OCI-LY7 (cell line): ENCODE data around the gene CTDNEP1. TPM values are rescaled to one million over a fixed set of nuclear protein-coding genes. Genes with fewer than 3 reads are reported as not detected.

Source experiments
- BruUV-seq: library from RNA; stranded (reverse); fragments of 400-500 nt; replicated peaks from 2 replicates; lab custom pipeline; 2021; lab: Mats Ljungman, UMichigan
- CTCF ChIA-PET: fragments of 300-600 bp; sonication (Branson Sonifier 250); formaldehyde crosslinking; loops from one replicate; lab custom pipeline; 2022; ENCODE audit warnings: antibody characterized with exemption; ENCODE audit not compliant: unreplicated experiment; lab: Charles Lee
- POLR2A ChIA-PET: fragments of 300-600 bp; sonication (Branson Sonifier 250); formaldehyde crosslinking; loops from one replicate; lab custom pipeline; 2022; ENCODE audit warnings: antibody characterized with exemption; lab: Charles Lee
- DNase-seq: peaks from one replicate; pipeline ENCODE4 v3.0.0-alpha.2; 2015; ENCODE audit warnings: low spot score
- H2AFZ ChIP-seq: fragments of 200-600 bp; sonication (generic), shearing (Covaris generic); 2 replicates; pipeline ENCODE4 v1.6.1; 2014; ENCODE audit warnings: mild to moderate bottlenecking, antibody characterized with exemption, low read length, moderate library complexity
- H3K27ac ChIP-seq: fragments of 200-600 bp; sonication (generic); 2 replicates; pipeline ENCODE4 v1.5.1; 2014; ENCODE audit warnings: mixed run types, low read depth, mild to moderate bottlenecking, moderate library complexity, low read length, inconsistent platforms; ENCODE audit not compliant: poor library complexity, severe bottlenecking
- H3K36me3 ChIP-seq: fragments of 200-600 bp; sonication (generic); 2 replicates; pipeline ENCODE4 v1.6.1; 2014; ENCODE audit warnings: mild to moderate bottlenecking, antibody characterized with exemption, low read length, moderate library complexity, mixed read lengths; ENCODE audit not compliant: insufficient read depth
- H3K4me1 ChIP-seq: fragments of 200-600 bp; sonication (generic); 2 replicates; pipeline ENCODE4 v1.5.1; 2014; ENCODE audit warnings: mild to moderate bottlenecking, low read length; ENCODE audit not compliant: insufficient read depth, poor library complexity, severe bottlenecking
- H3K4me2 ChIP-seq: fragments of 200-600 bp; sonication (generic); 2 replicates; pipeline ENCODE4 v1.6.1; 2014; ENCODE audit warnings: mild to moderate bottlenecking, low read length
- H3K4me3 ChIP-seq: fragments of 200-600 bp; sonication (generic); 2 replicates; pipeline ENCODE4 v1.5.1; 2014; ENCODE audit warnings: mild to moderate bottlenecking, low read depth, low read length; ENCODE audit not compliant: poor library complexity, severe bottlenecking
- H3K79me2 ChIP-seq: fragments of 200-600 bp; sonication (generic); 2 replicates; pipeline ENCODE4 v1.6.1; 2016; ENCODE audit warnings: low read depth, mild to moderate bottlenecking, low read length, moderate library complexity, mixed read lengths; ENCODE audit not compliant: insufficient read depth
- H3K9me2 ChIP-seq: fragments of 200-600 bp; sonication (generic); 2 replicates; pipeline ENCODE4 v1.6.1; 2016; ENCODE audit warnings: mild to moderate bottlenecking, low read length, mixed read lengths; ENCODE audit not compliant: insufficient read depth
- H3K9me3 ChIP-seq: fragments of 200-600 bp; sonication (generic); 2 replicates; pipeline ENCODE4 v1.6.1; 2014; ENCODE audit warnings: mild to moderate bottlenecking, mixed run types, low read length, mixed read lengths
- H4K20me1 ChIP-seq: fragments of 200-600 bp; sonication (generic); 2 replicates; pipeline ENCODE4 v1.6.1; 2014; ENCODE audit warnings: mild to moderate bottlenecking, antibody characterized with exemption, low read length, moderate library complexity, mixed read lengths; ENCODE audit not compliant: insufficient read depth
- EZH2phosphoT487 ChIP-seq: fragments of 200-600 bp; sonication (generic); IDR thresholded peaks from 2 replicates; pipeline ENCODE4 v1.6.1; 2018; ENCODE audit warnings: low read depth, borderline replicate concordance, mild to moderate bottlenecking, mixed run types, antibody characterized with exemption, low read length, moderate library complexity, mixed read lengths
- intact Hi-C: fragments of 100-400 bp; cut with micrococcal nuclease; formaldehyde crosslinking; loops from one replicate; pipeline ENCODE4 v1.10.0; 2022; ENCODE audit not compliant: unreplicated experiment
- total RNA-seq, 2 experiments: library from RNA; depleted of rRNA in 1 of 2; stranded (reverse); fragments of >200 nt in 1 of 2; shearing (Covaris generic) in 1 of 2; gene quantifications; 2 replicates each; pipeline ENCODE4 v1.2.3, GENCODE V29; 2014 to 2022
- TF ChIP-seq, protein P1 (sequence below): fragments of 200-600 bp; sonication (generic); conservative IDR thresholded peaks from 2 replicates; pipeline ENCODE4 v1.5.1; 2014; ENCODE audit warnings: mild to moderate bottlenecking, antibody characterized with exemption, low read length, moderate library complexity, mixed read lengths

The CTDNEP1 gene
- total RNA-seq, 2 experiments from 2014 or later, result 52.1 to 173 TPM

- H3K27ac ChIP-seq, result no peak overlapping the region
- H4K20me1 ChIP-seq, result no peaks in the 10 kb centered on the region
- H3K4me1 ChIP-seq, result peaks cover 17% of the 10 kb centered on the region
- no peak for DNase-seq
- H3K36me3 ChIP-seq, result peaks cover 9% of the 10 kb centered on the region
- intact Hi-C loops, result no loop called here
- TF ChIP-seq, protein P1, sequence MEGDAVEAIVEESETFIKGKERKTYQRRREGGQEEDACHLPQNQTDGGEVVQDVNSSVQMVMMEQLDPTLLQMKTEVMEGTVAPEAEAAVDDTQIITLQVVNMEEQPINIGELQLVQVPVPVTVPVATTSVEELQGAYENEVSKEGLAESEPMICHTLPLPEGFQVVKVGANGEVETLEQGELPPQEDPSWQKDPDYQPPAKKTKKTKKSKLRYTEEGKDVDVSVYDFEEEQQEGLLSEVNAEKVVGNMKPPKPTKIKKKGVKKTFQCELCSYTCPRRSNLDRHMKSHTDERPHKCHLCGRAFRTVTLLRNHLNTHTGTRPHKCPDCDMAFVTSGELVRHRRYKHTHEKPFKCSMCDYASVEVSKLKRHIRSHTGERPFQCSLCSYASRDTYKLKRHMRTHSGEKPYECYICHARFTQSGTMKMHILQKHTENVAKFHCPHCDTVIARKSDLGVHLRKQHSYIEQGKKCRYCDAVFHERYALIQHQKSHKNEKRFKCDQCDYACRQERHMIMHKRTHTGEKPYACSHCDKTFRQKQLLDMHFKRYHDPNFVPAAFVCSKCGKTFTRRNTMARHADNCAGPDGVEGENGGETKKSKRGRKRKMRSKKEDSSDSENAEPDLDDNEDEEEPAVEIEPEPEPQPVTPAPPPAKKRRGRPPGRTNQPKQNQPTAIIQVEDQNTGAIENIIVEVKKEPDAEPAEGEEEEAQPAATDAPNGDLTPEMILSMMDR, result no peak
- no peak for TF ChIP-seq EZH2phosphoT487
- H3K9me2 ChIP-seq, result no peaks in the 10 kb centered on the region
- peak overlapping the region; percentile 44 for H3K4me3 ChIP-seq
- ChIA-PET CTCF (no interaction called here), POLR2A (interaction anchor here (1.0 kb wide), 1 partner anchor 46 kb away, joined by 3 read pairs; no protein-coding TSS in a partner anchor)
- no peaks in the 10 kb centered on the region for H3K9me3 ChIP-seq
- peak overlapping the region; percentile 65; the same call in 1 of the 2 replicates for H3K4me2 ChIP-seq
- no peaks in the 10 kb centered on the region for H3K79me2 ChIP-seq
- BruUV-seq, result no TSS peak
- peak overlapping the region; percentile 62; the same call in 1 of the 2 replicates for H2AFZ ChIP-seq
Observed at GRCh38 chr17:7263801-7264078, 12.2 kb upstream of the CTDNEP1 start.

GRCh38 chr17:7262935-7263800, 11.6 kb upstream of the CTDNEP1 start:
- Histone ChIP-seq H3K4me3 (peak overlapping the region; percentile 44), H3K4me2 (peak overlapping the region; percentile 65), H3K4me1 (peaks cover 17% of the 10 kb centered on the region), H3K9me2 (no peaks in the 10 kb centered on the region), H4K20me1 (no peaks in the 10 kb centered on the region), H3K27ac (no peak overlapping the region), H3K36me3 (peaks cover 15% of the 10 kb centered on the region), H3K79me2 (no peaks in the 10 kb centered on the region), H3K9me3 (no peaks in the 10 kb centered on the region), H2AFZ (peak overlapping the region; percentile 62)
- no peak for TF ChIP-seq EZH2phosphoT487
- TF ChIP-seq, protein P1, result no peak
- no peak for DNase-seq
- intact Hi-C loops, result no loop called here
- CTCF ChIA-PET, result no interaction called here
- POLR2A ChIA-PET, result interaction anchor here (1.0 kb wide), 1 partner anchor 46 kb away, joined by 3 read pairs; no protein-coding TSS in a partner anchor
- BruUV-seq, result no TSS peak
